Prostate gland (tissue), 2 donors: ENCODE data around the gene ATG16L2. TPM values are rescaled to one million over a fixed set of nuclear protein-coding genes. Genes with fewer than 3 reads are reported as not detected.

Experiments
- DNase-seq: peaks from one replicate; pipeline ENCODE4 v3.0.0-alpha.2; 2019; ENCODE audit warnings: low spot score
- H3K27ac ChIP-seq, 2 donors: fragments of 200-600 bp; sonication (generic); 2 replicates each; pipeline ENCODE4 v1.5.1; 2017 to 2019
- H3K27me3 ChIP-seq: fragments of 200-600 bp; sonication (generic); replicated peaks from 2 replicates; pipeline ENCODE4 v1.5.1; 2019; ENCODE audit not compliant: insufficient read depth
- H3K36me3 ChIP-seq, 2 donors: fragments of 200-600 bp; sonication (generic); 1 replicate in 1 of 2; 2 replicates in 1 of 2; pipeline versions ENCODE4 v1.5.1 to v1.8.1; 2017 to 2019
- H3K4me1 ChIP-seq: fragments of 200-600 bp; sonication (generic); replicated peaks from 2 replicates; pipeline ENCODE4 v1.5.1; 2019
- H3K4me3 ChIP-seq, 2 donors: fragments of 200-600 bp; sonication (generic); 2 replicates each; pipeline ENCODE4 v1.5.1; 2017 to 2019
- H3K9me3 ChIP-seq: fragments of 200-600 bp; sonication (generic); 2 replicates; pipeline ENCODE4 v1.5.1; 2017
- CTCF ChIP-seq, 4 experiments: fragments of 200-600 bp in 2 of 4; fragments of 450-650 bp in 2 of 4; sonication (generic) in 2 of 4; IDR thresholded peaks; 1 replicate in 3 of 4; 2 replicates in 1 of 4; pipeline ENCODE4 v1.5.1; 2016 to 2019; ENCODE audit warnings: antibody characterized with exemption in 4 of 4, mild to moderate bottlenecking in 2 of 4, moderate library complexity in 2 of 4
- POLR2A ChIP-seq: fragments of 450-650 bp; IDR thresholded peaks from one replicate; pipeline ENCODE4 v1.6.1; 2016; ENCODE audit warnings: antibody characterized with exemption, mild to moderate bottlenecking
- POLR2AphosphoS5 ChIP-seq: sonication (generic); formaldehyde crosslinking; IDR thresholded peaks from one replicate; pipeline ENCODE4 v1.6.1; 2017; ENCODE audit warnings: antibody characterized with exemption
- WGBS: methylation state at CpG from one replicate; pipeline ENCODE4 v1.1.5; 2018; 5-methylcytosine and 5-hydroxymethylcytosine counted together
- intact Hi-C: fragments of 100-400 bp; cut with DNase I; formaldehyde crosslinking; loops from one replicate; pipeline ENCODE4 v1.14.2; 2022
- total RNA-seq, 2 donors: library from RNA; depleted of rRNA; stranded (reverse); fragments of >200 nt; gene quantifications; one replicate each; pipeline ENCODE4 v1.1.0, GENCODE V29; 2016

Gene ATG16L2
- total RNA-seq, 2 donors from 2014 or later: 27.5 to 29.7 TPM

- no peak for DNase-seq
- H3K36me3 ChIP-seq: no peaks in the 10 kb centered on the region
- no peaks in the 10 kb centered on the region for H3K4me1 ChIP-seq
- TF ChIP-seq POLR2AphosphoS5 (no peak), POLR2A (no peak), CTCF (IDR thresholded peaks at IDR 0.05) (no peak)
- no peaks in the 10 kb centered on the region for H3K27me3 ChIP-seq
- H3K4me3 ChIP-seq: no peak overlapping the region
- no peaks in the 10 kb centered on the region for H3K9me3 ChIP-seq
- intact Hi-C loops: loop anchor here (1.0 kb wide), 1 partner anchor 68 kb away; no protein-coding TSS in a partner anchor
- 58% methylated on average over 2 of the region's 2 CpGs for WGBS
- peak overlapping the region; percentile 92 to 95 for H3K27ac ChIP-seq
These were observed 21.2 kb upstream of the ATG16L2 start for GRCh38 chr11:72793076-72793424.

- peak; percentile 94 for DNase-seq
- Histone ChIP-seq H3K4me1 (no peaks in the 10 kb centered on the region), H3K36me3 (no peaks in the 10 kb centered on the region), H3K27me3 (no peaks in the 10 kb centered on the region), H3K4me3 (peak within 1 kb of the TSS; percentile 53 to 56), H3K9me3 (no peaks in the 10 kb centered on the region), H3K27ac (peak within 1 kb of the TSS; percentile 92 to 95)
- intact Hi-C loops: loop anchor here (1.0 kb wide), 1 partner anchor 68 kb away; no protein-coding TSS in a partner anchor
- TF ChIP-seq POLR2A (peak; percentile 49), POLR2AphosphoS5 (peak; percentile 94), CTCF (IDR thresholded peaks at IDR 0.05) (peak; percentile 100)
- 2% methylated on average over 45 of the region's 55 CpGs for WGBS
These were observed 20.5 kb upstream of the ATG16L2 start, which contains the start of gene STARD10 for GRCh38 chr11:72793425-72794367. Gene STARD10 (minus strand): TSS chr11:72794047. CDS start chr11:72781181, 12,866 bp downstream.

- Histone ChIP-seq H3K27ac (no peak overlapping the region), H3K27me3 (no peaks in the 10 kb centered on the region), H3K4me3 (no peak overlapping the region), H3K9me3 (no peaks in the 10 kb centered on the region), H3K36me3 (no peaks in the 10 kb centered on the region), H3K4me1 (no peaks in the 10 kb centered on the region)
- TF ChIP-seq POLR2A (no peak), CTCF (IDR thresholded peaks at IDR 0.05) (no peak), POLR2AphosphoS5 (no peak)
- intact Hi-C loops: no loop called here
- DNase-seq: no peak
- 85% methylated on average over 4 of the region's 4 CpGs for WGBS
These were observed 15.8 kb upstream of the ATG16L2 start for GRCh38 chr11:72798361-72798760.

GRCh38 chr11:72799441-72799840 lies 14.8 kb upstream of the ATG16L2 start:
- Histone ChIP-seq H3K4me3 (no peak overlapping the region), H3K36me3 (no peaks in the 10 kb centered on the region), H3K27me3 (no peaks in the 10 kb centered on the region), H3K9me3 (no peaks in the 10 kb centered on the region), H3K4me1 (no peaks in the 10 kb centered on the region), H3K27ac (no peak overlapping the region)
- intact Hi-C loops: no loop called here
- no peak for DNase-seq
- TF ChIP-seq POLR2A: no peak
- TF ChIP-seq POLR2AphosphoS5: no peak
- no peak for TF ChIP-seq CTCF (IDR thresholded peaks at IDR 0.05)
- WGBS: 55% methylated on average over 4 of the region's 4 CpGs
